ENCODE measurements around the gene STAT5A. TPM values are rescaled to one million over a fixed set of nuclear protein-coding genes. Genes with fewer than 3 reads are reported as not detected.

STAT5A gene
- total RNA-seq, 1 experiment from 2014 or later, result 2.4 TPM

- BruUV-seq (replicated peaks), result no TSS peak
- Mint-ChIP-seq H3K36me3 (ENCODE audit: insufficient read depth, unreplicated experiment) (no peaks in the 10 kb centered on the region), H3K4me3 (ENCODE audit: unreplicated experiment) (no peak overlapping the region), H3K27me3 (ENCODE audit: insufficient read depth, unreplicated experiment) (no peaks in the 10 kb centered on the region), H3K4me1 (ENCODE audit: low read depth, unreplicated experiment) (peaks cover 6% of the 10 kb centered on the region), H3K9me3 (ENCODE audit: unreplicated experiment) (no peaks in the 10 kb centered on the region), H3K27ac (ENCODE audit: unreplicated experiment) (no peak overlapping the region)
- H3K36me3 ChIP-seq (ENCODE audit: control insufficient read depth, insufficient read depth, low read length), result no peaks in the 10 kb centered on the region
- intact Hi-C loops (cut with micrococcal nuclease; ENCODE audit: unreplicated experiment), result no loop called here
- TF ChIP-seq CTCF (IDR thresholded peaks at IDR 0.05; ENCODE audit: insufficient read depth in 1 of 2, low read depth in 1 of 2, low read length in 1 of 2, severe bottlenecking in 1 of 2, unreplicated experiment in 1 of 2), result no peak
- ChIA-PET CTCF (interaction anchor here (0.7 kb wide), 1 partner anchor 56 kb away, joined by 10 read pairs; no protein-coding TSS in a partner anchor), POLR2A (no interaction called here)
- H3K27me3 ChIP-seq (replicated peaks; ENCODE audit: control insufficient read depth, insufficient read depth, low read length), result no peaks in the 10 kb centered on the region
- H3K4me3 ChIP-seq (ENCODE audit: low read depth, low read length), result no peak overlapping the region
- H3K4me1 ChIP-seq, result peaks cover 5% of the 10 kb centered on the region
- DNase-seq, result no peak
- no peaks in the 10 kb centered on the region for H3K9me3 ChIP-seq
Measured at GRCh38 chr17:42249681-42250446, 38.4 kb upstream of the STAT5A start.

GRCh38 chr17:42251115-42251514 is 37.2 kb upstream of the STAT5A start:
- no TSS peak for BruUV-seq (replicated peaks)
- no peak overlapping the region for H3K27ac Mint-ChIP-seq (ENCODE audit: unreplicated experiment)

More at GRCh38 chr17:42251115-42251514, 37.2 kb upstream of the STAT5A start:
- POLR2A ChIA-PET, result no interaction called here
- intact Hi-C loops (cut with micrococcal nuclease; ENCODE audit: unreplicated experiment), result no loop called here
- CTCF ChIA-PET, result interaction anchor here (0.6 to 1.4 kb wide), 9 partner anchors 14 to 121 kb away, joined by 3 to 13 read pairs (median 4); partner anchors contain the start of gene GHDC
- Mint-ChIP-seq H3K27me3 (ENCODE audit: insufficient read depth, unreplicated experiment) (no peaks in the 10 kb centered on the region), H3K4me3 (ENCODE audit: unreplicated experiment) (no peak overlapping the region), H3K4me1 (ENCODE audit: low read depth, unreplicated experiment) (peaks cover 16% of the 10 kb centered on the region), H3K9me3 (ENCODE audit: unreplicated experiment) (no peaks in the 10 kb centered on the region), H3K36me3 (ENCODE audit: insufficient read depth, unreplicated experiment) (no peaks in the 10 kb centered on the region)
- DNase-seq, result peak in 1 of 2 experiments; percentile 15
- Histone ChIP-seq H3K27me3 (replicated peaks; ENCODE audit: control insufficient read depth, insufficient read depth, low read length) (no peaks in the 10 kb centered on the region), H3K4me1 (peaks cover 18% of the 10 kb centered on the region), H3K4me3 (ENCODE audit: low read depth, low read length) (no peak overlapping the region), H3K9me3 (no peaks in the 10 kb centered on the region), H3K36me3 (ENCODE audit: control insufficient read depth, insufficient read depth, low read length) (no peaks in the 10 kb centered on the region)
- peak in 1 of 2 experiments; percentile 44 for TF ChIP-seq CTCF (IDR thresholded peaks at IDR 0.05; ENCODE audit: insufficient read depth in 1 of 2, low read depth in 1 of 2, low read length in 1 of 2, severe bottlenecking in 1 of 2, unreplicated experiment in 1 of 2)

All from Caco-2 (cell line).